ENCODE data around the gene SKI.

The SKI gene

DNA sequence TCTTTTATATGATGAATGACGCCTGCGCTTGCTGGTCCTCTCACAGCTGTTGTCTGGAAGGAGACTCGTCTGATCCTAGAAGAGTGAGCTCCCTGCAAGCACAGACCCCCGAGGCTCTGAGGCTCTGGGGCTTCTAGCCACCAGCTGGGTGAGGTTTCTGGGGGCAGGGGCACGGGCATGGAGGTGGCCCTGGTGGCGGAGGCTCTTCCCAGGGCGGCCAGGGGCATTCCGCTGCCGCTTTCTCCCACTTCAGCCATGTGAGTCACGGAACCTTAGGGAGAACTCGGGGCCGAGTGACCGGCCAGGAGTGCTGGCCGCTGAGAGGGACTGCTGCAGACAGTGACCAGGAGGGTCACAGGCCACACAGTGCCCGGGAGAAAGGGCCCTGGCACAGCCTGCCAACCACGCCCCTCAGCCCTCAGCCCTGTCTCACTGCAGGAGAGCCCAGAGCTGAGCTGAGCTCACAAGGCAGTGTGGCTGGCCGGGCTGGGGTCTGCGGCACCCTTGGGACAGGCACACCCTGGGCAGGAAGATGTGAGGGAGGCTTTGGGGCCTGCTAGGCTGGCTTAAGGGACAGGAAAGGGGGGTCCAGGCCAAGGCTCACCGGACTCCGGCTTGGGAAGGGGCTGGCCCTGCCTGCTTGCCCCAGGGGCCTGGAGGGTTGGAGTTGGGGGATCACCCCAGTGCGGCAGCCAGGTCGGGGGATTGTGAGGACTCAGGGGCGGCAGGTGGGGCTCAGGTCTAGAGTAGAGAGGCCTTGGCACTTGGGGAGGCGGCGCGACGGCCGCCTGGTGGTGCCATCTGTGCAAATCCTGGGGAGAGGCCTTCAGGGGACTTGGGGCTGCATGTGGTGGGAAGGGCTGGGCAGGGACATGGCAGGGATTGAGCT lies 127.5 kb downstream of the SKI start:
- DNase-seq (ENCODE audit: low read depth), result no peak
- no peak overlapping the region for H3K4me3 ChIP-seq (ENCODE audit: low read depth, low read length)
- TF ChIP-seq CTCF (IDR thresholded peaks at IDR 0.05; ENCODE audit: low read depth, low read length) (no peak), MYC (IDR thresholded peaks at IDR 0.05; ENCODE audit: low read depth, low read length) (no peak), POLR2A (IDR thresholded peaks at IDR 0.05; ENCODE audit: extremely low read depth, insufficient read length) (no peak)
- TF ChIP-seq, protein P1, sequence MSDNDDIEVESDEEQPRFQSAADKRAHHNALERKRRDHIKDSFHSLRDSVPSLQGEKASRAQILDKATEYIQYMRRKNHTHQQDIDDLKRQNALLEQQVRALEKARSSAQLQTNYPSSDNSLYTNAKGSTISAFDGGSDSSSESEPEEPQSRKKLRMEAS (IDR thresholded peaks at IDR 0.05; ENCODE audit: low read depth, low read length), result no peak

DNA sequence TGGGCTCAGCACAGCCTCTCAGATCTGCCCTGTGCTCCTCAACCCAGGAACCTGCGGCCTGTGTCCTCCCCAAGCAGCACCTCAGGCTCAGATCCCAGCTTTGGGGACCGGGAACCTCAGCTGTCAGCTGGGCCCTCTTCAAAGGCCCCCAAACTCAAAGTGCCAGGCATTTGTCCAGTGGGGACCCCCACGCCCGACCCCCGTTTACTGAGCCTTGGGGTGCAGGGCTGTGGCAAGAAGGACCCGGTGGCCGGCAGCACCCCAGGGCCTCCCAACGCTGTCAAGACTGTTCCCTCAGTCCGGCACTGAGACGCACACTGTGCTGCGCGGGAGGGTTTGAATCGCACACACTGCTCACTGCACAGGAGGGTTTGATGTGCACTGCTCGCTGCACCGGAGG lies 128.3 kb downstream of the SKI start:
- no peak overlapping the region for H3K4me3 ChIP-seq (ENCODE audit: low read depth, low read length)
- no peak for DNase-seq (ENCODE audit: low read depth)
- TF ChIP-seq CTCF (IDR thresholded peaks at IDR 0.05; ENCODE audit: low read depth, low read length), result no peak
- TF ChIP-seq MYC (IDR thresholded peaks at IDR 0.05; ENCODE audit: low read depth, low read length), result no peak
- TF ChIP-seq, protein P1 (IDR thresholded peaks at IDR 0.05; ENCODE audit: low read depth, low read length), result no peak
- no peak for TF ChIP-seq POLR2A (IDR thresholded peaks at IDR 0.05; ENCODE audit: extremely low read depth, insufficient read length)

- H3K4me3 ChIP-seq (ENCODE audit: low read depth, low read length), result no peak overlapping the region
- TF ChIP-seq, protein P1 (IDR thresholded peaks at IDR 0.05; ENCODE audit: low read depth, low read length), result no peak
- TF ChIP-seq MYC (IDR thresholded peaks at IDR 0.05; ENCODE audit: low read depth, low read length), result no peak
- no peak for TF ChIP-seq POLR2A (IDR thresholded peaks at IDR 0.05; ENCODE audit: extremely low read depth, insufficient read length)
- no peak for TF ChIP-seq CTCF (IDR thresholded peaks at IDR 0.05; ENCODE audit: low read depth, low read length)
- DNase-seq (ENCODE audit: low read depth), result no peak
Measured at GRCh38 chr1:2356911-2357845, 129.1 kb downstream of the SKI start.

- TF ChIP-seq, protein P1 (IDR thresholded peaks at IDR 0.05; ENCODE audit: low read depth, low read length), result no peak
- no peak for TF ChIP-seq CTCF (IDR thresholded peaks at IDR 0.05; ENCODE audit: low read depth, low read length)
- TF ChIP-seq MYC (IDR thresholded peaks at IDR 0.05; ENCODE audit: low read depth, low read length), result no peak
- TF ChIP-seq POLR2A (IDR thresholded peaks at IDR 0.05; ENCODE audit: extremely low read depth, insufficient read length), result no peak
- DNase-seq (ENCODE audit: low read depth), result no peak
- no peak overlapping the region for H3K4me3 ChIP-seq (ENCODE audit: low read depth, low read length)
Measured at GRCh38 chr1:2358072-2358471, 130.0 kb downstream of the SKI start.

DNA sequence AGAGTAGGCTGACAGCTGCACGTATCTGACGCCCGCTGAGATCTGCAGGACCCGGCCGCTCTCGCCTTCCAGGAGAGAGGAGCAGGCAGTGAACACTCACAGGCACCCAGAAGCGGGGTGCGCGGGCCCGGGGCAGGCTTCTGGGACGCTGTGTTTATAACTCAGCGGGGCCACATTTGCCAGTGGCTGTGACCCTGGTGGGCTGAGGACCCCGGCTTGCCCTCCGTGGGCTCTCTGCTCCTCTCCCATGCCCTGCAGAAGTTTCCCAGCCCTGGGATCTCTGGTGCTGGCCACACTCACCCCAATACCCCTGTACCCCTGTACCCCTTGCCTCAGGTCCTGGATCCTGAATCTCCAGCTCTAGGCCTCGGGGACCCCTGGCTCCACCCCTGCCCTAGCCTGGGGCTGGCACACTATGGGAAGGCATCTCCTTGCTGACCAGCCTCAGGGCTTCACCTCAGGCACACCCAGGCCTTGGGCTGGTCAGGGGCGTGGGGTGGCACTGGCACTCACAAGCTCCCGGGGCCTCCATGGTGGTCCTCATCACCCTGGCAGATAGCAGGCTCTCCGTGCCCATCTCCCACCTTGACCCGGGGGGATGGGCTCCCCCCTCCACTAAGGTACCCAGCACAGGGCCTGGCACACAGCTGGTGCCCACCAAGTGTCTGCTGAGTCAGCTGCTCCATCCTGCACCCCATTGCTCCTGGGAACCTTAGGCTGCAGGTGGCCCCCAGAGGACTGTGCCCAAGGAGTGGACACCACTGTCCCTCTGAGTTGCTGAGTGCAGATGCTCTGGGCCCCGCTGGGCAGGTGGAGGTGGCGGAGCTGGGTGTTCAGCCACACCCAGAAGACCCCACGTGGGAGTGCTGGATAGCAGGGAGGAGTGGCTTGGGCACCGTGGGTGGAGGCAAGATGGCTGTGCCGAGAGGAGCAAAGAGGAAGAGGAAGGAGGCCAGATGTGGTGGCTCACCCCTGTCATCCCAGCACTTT lies 130.8 kb downstream of the SKI start:
- no peak overlapping the region for H3K4me3 ChIP-seq (ENCODE audit: low read depth, low read length)
- no peak for DNase-seq (ENCODE audit: low read depth)
- TF ChIP-seq CTCF (IDR thresholded peaks at IDR 0.05; ENCODE audit: low read depth, low read length) (no peak), MYC (IDR thresholded peaks at IDR 0.05; ENCODE audit: low read depth, low read length) (no peak), POLR2A (IDR thresholded peaks at IDR 0.05; ENCODE audit: extremely low read depth, insufficient read length) (no peak)
- TF ChIP-seq, protein P1 (IDR thresholded peaks at IDR 0.05; ENCODE audit: low read depth, low read length), result no peak
